ACC112 (cell line): ENCODE data around the gene SIPA1L3.
"Not testable (repeated sequence)": the region's sequence is repeated elsewhere in the genome, so short reads cannot be mapped to it uniquely, and the experiment has no call there.

Source experiments
- H2AFZ ChIP-seq: fragments of 200-600 bp; sonication (generic); one replicate; pipeline ENCODE4 v1.6.0; 2017; ENCODE audit warnings: antibody characterized with exemption, low read length; ENCODE audit not compliant: unreplicated experiment
- H3K27ac ChIP-seq: fragments of 200-600 bp; sonication (generic); 2 replicates; pipeline ENCODE4 v1.5.1; 2014; ENCODE audit warnings: low read depth, mild to moderate bottlenecking, antibody characterized with exemption, low read length, moderate library complexity
- H3K27me3 ChIP-seq: fragments of 200-600 bp; sonication (generic); 2 replicates; pipeline ENCODE4 v1.6.1; 2014; ENCODE audit warnings: mild to moderate bottlenecking, antibody characterized with exemption, low read length, moderate library complexity, mixed read lengths; ENCODE audit not compliant: insufficient read depth
- H3K36me3 ChIP-seq: fragments of 200-600 bp; sonication (generic); 2 replicates; pipeline ENCODE4 v1.6.1; 2016; ENCODE audit warnings: mild to moderate bottlenecking, antibody characterized with exemption, low read length, moderate library complexity, mixed read lengths; ENCODE audit not compliant: insufficient read depth
- H3K4me1 ChIP-seq: fragments of 200-600 bp; sonication (generic); one replicate; pipeline ENCODE4 v1.6.1; 2016; ENCODE audit warnings: low read length, mixed read lengths; ENCODE audit not compliant: insufficient read depth, unreplicated experiment, control insufficient read depth
- H3K4me3 ChIP-seq: fragments of 200-600 bp; sonication (generic); 2 replicates; pipeline ENCODE4 v1.5.1; 2014; ENCODE audit warnings: mild to moderate bottlenecking, low read depth, low read length
- H3K79me2 ChIP-seq: fragments of 200-600 bp; sonication (generic); one replicate; pipeline ENCODE4 v1.6.0; 2016; ENCODE audit warnings: low read length; ENCODE audit not compliant: control insufficient read depth, unreplicated experiment, insufficient read depth

The SIPA1L3 gene

GRCh38 chr19:38022791-38023670, 116.0 kb downstream of the SIPA1L3 start:
- Histone ChIP-seq H3K27ac (no peak overlapping the region; the same call in 1 of the 2 replicates), H3K36me3 (no peaks in the 10 kb centered on the region), H2AFZ (no peak overlapping the region), H3K4me3 (no peak overlapping the region), H3K4me1 (no peaks in the 10 kb centered on the region), H3K27me3 (no peaks in the 10 kb centered on the region), H3K79me2 (peaks cover 7% of the 10 kb centered on the region)

- H3K27ac ChIP-seq: no peak overlapping the region; the same call in 1 of the 2 replicates
- no peaks in the 10 kb centered on the region for H3K4me1 ChIP-seq
- H3K4me3 ChIP-seq: no peak overlapping the region
- no peak overlapping the region for H2AFZ ChIP-seq
- no peaks in the 10 kb centered on the region for H3K36me3 ChIP-seq
- H3K27me3 ChIP-seq: no peaks in the 10 kb centered on the region
- peaks cover 7% of the 10 kb centered on the region for H3K79me2 ChIP-seq
Observed at GRCh38 chr19:38023671-38024541, 116.9 kb downstream of the SIPA1L3 start.

- Histone ChIP-seq H3K27me3 (no peaks in the 10 kb centered on the region), H3K4me3 (no peak overlapping the region), H3K36me3 (no peaks in the 10 kb centered on the region), H3K4me1 (no peaks in the 10 kb centered on the region), H3K79me2 (peaks cover 7% of the 10 kb centered on the region), H2AFZ (no peak overlapping the region), H3K27ac (no peak overlapping the region)
Observed at GRCh38 chr19:38024992-38025908, 118.2 kb downstream of the SIPA1L3 start.

GRCh38 chr19:38025909-38026307, 118.9 kb downstream of the SIPA1L3 start:
- Histone ChIP-seq H3K27me3 (no peaks in the 10 kb centered on the region), H3K27ac (no peak overlapping the region), H3K79me2 (peaks cover 7% of the 10 kb centered on the region), H3K4me1 (no peaks in the 10 kb centered on the region), H2AFZ (no peak overlapping the region), H3K36me3 (no peaks in the 10 kb centered on the region), H3K4me3 (no peak overlapping the region)

- no peak overlapping the region for H2AFZ ChIP-seq
- peaks cover 2% of the 10 kb centered on the region for H3K4me1 ChIP-seq
- H3K36me3 ChIP-seq: 0 out of 2 replicates have a peak, but pooled peaks cover 2% of the 10 kb centered on the region
- no peak overlapping the region for H3K4me3 ChIP-seq
- H3K27me3 ChIP-seq: no peaks in the 10 kb centered on the region
- peak overlapping the region; percentile 26; the same call in 1 of the 2 replicates for H3K27ac ChIP-seq
- H3K79me2 ChIP-seq: peaks cover 5% of the 10 kb centered on the region
Observed at GRCh38 chr19:38028913-38029510, 122.0 kb downstream of the SIPA1L3 start.

- not testable (repeated sequence) for H3K4me3 ChIP-seq, H3K27me3 ChIP-seq, H3K79me2 ChIP-seq, H2AFZ ChIP-seq, H3K4me1 ChIP-seq, H3K36me3 ChIP-seq, H3K27ac ChIP-seq
Observed at GRCh38 chr19:38030001-38030400, 123.0 kb downstream of the SIPA1L3 start.

- Histone ChIP-seq H3K4me1 (peaks cover 9% of the 10 kb centered on the region), H3K27me3 (no peaks in the 10 kb centered on the region), H2AFZ (no peak overlapping the region), H3K36me3 (0 out of 2 replicates have a peak, but pooled peaks cover 2% of the 10 kb centered on the region), H3K27ac (peak overlapping the region; percentile 64), H3K4me3 (no peak overlapping the region), H3K79me2 (no peaks in the 10 kb centered on the region)
Observed at GRCh38 chr19:38030686-38031422, 123.8 kb downstream of the SIPA1L3 start.

- H3K4me3 ChIP-seq: no peak overlapping the region
- H3K27ac ChIP-seq: peak overlapping the region; percentile 64; the same call in 1 of the 2 replicates
- H3K4me1 ChIP-seq: peaks cover 14% of the 10 kb centered on the region
- H3K36me3 ChIP-seq: 0 out of 2 replicates have a peak, but pooled peaks cover 2% of the 10 kb centered on the region
- H2AFZ ChIP-seq: no peak overlapping the region
- no peaks in the 10 kb centered on the region for H3K79me2 ChIP-seq
- H3K27me3 ChIP-seq: no peaks in the 10 kb centered on the region
Observed at GRCh38 chr19:38031423-38031770, 124.4 kb downstream of the SIPA1L3 start.

GRCh38 chr19:38032151-38032550, 125.1 kb downstream of the SIPA1L3 start:
- Histone ChIP-seq H3K4me3 (no peak overlapping the region), H3K27me3 (no peaks in the 10 kb centered on the region), H3K79me2 (no peaks in the 10 kb centered on the region), H3K4me1 (peaks cover 16% of the 10 kb centered on the region), H3K36me3 (0 out of 2 replicates have a peak, but pooled peaks cover 2% of the 10 kb centered on the region), H2AFZ (no peak overlapping the region), H3K27ac (peak overlapping the region; percentile 53; the same call in 1 of the 2 replicates)
